Glomerular visceral epithelial cell (primary cell): ENCODE data around the gene BYSL.
A peak's percentile ranks its signal among the peaks of the same experiment; 100 is the strongest.

Experiments
- DNase-seq: peaks from one replicate; pipeline ENCODE4 v3.0.0-alpha.2; 2016; ENCODE audit errors: extremely low spot score

The BYSL gene

DNA sequence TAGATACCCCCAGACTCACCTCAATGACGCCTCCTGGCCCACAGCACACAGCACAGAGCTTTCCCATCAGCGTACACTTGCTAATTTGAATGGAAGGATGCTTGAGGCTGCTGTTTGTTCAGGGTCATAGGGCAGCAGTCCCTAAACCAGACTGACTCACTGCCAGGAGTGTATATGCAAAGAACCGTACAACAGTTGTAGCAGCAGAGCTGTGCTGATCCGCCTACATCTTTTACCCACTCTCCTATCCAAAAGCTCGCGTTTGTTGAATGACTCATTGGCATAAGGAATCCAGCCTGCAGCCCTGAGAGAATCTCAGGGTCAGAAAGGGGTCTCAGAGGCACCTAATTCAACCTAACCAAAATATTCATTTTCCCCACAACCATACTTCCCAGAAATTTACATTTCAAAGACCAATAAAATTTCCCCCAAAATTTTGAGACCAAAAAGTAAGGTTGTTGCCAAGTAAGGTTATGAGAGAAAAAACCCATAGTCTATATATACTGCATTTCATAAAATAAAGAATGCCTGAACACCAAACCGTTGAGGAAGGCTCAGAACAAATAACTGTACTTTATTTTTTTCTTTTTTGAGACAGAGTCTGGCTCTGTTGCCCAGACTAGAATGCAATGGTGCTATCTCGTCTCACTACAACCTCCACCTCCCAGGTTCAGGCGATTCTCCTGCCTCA lies 55.6 kb downstream of the BYSL start:
- DNase-seq: peak; percentile 8
